ENCODE results near the gene RGMA. TPM values are rescaled to one million over a fixed set of nuclear protein-coding genes. Genes with fewer than 3 reads are reported as not detected.

The RGMA gene
- total RNA-seq, 2 experiments from 2014 or later: 0.47 to 0.69 TPM

DNA sequence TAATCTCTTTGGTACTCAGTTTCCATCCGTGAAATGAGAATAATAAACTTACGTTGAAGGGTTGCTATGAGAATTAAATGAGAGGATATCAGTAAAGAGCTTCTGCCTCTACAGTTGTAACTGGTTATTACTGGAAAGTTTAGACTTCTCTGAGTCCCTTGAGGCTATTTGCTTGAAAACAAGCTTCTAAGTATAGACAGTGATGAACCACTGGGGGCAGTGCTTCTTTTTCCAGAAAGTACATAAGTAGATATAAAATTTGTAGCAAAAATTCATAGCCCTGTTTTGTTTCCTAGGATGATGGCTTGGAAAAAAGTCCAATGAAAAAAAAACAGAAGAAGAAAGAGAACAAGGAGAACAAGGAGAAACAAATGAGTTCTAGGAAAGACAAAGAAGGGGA lies 87.1 kb downstream of the RGMA start:
- Mint-ChIP-seq H3K4me1 (ENCODE audit: low read depth) (peaks cover 9% of the 10 kb centered on the region), H3K36me3 (ENCODE audit: low read depth) (peaks cover 59% of the 10 kb centered on the region), H3K4me3 (no peak overlapping the region), H3K27ac (peak overlapping the region; percentile 76), H3K27me3 (ENCODE audit: low read depth) (no peaks in the 10 kb centered on the region), H3K9me3 (no peaks in the 10 kb centered on the region)
- no peak for DNase-seq
- intact Hi-C loops (cut with micrococcal nuclease): no loop called here
- CTCF ChIA-PET: interaction anchor here (0.8 to 1.5 kb wide), 2 partner anchors 16 to 17 kb away, joined by 3 to 6 read pairs; no protein-coding TSS in a partner anchor

DNA sequence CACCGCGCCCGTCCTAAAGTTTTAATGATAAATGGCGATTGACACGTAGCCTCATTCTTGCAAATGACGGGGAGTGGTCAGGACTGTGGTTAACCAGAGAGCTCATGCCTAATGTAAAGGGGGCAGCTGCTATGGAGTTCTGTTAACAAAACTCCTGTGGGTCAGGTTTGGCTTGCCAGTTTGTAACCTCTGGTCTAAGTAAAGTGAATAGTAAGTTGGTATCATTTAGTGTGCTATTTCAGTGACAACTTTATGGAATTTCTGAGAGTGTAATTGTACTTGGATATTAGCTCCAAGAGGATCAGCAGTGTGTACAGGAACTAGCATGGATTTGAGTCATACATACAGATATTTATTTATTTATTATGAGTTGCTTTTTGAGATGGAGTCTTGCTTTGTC lies 87.9 kb downstream of the RGMA start:
- CTCF ChIA-PET: interaction anchor here (1.5 kb wide), 1 partner anchor 17 kb away, joined by 6 read pairs; no protein-coding TSS in a partner anchor
- Mint-ChIP-seq H3K4me3 (no peak overlapping the region), H3K4me1 (ENCODE audit: low read depth) (peaks cover 9% of the 10 kb centered on the region), H3K27me3 (ENCODE audit: low read depth) (no peaks in the 10 kb centered on the region), H3K9me3 (no peaks in the 10 kb centered on the region), H3K36me3 (ENCODE audit: low read depth) (peaks cover 64% of the 10 kb centered on the region), H3K27ac (peak overlapping the region; percentile 24)
- intact Hi-C loops (cut with micrococcal nuclease): no loop called here
- DNase-seq: no peak

GRCh38 chr15:92997821-92998220 lies 91.2 kb downstream of the RGMA start:
- H3K27ac Mint-ChIP-seq: peak overlapping the region; percentile 59
- intact Hi-C loops (cut with micrococcal nuclease): no loop called here
- H3K4me1 Mint-ChIP-seq (ENCODE audit: low read depth): peaks cover 13% of the 10 kb centered on the region
- no peaks in the 10 kb centered on the region for H3K27me3 Mint-ChIP-seq (ENCODE audit: low read depth)
- H3K36me3 Mint-ChIP-seq (ENCODE audit: low read depth): peaks cover 68% of the 10 kb centered on the region
- H3K9me3 Mint-ChIP-seq: no peaks in the 10 kb centered on the region
- DNase-seq: no peak
- no peak overlapping the region for H3K4me3 Mint-ChIP-seq
- CTCF ChIA-PET: interaction anchor here (0.6 to 1.0 kb wide), 4 partner anchors 8 to 85 kb away, joined by 3 to 4 read pairs (median 4); no protein-coding TSS in a partner anchor

DNA sequence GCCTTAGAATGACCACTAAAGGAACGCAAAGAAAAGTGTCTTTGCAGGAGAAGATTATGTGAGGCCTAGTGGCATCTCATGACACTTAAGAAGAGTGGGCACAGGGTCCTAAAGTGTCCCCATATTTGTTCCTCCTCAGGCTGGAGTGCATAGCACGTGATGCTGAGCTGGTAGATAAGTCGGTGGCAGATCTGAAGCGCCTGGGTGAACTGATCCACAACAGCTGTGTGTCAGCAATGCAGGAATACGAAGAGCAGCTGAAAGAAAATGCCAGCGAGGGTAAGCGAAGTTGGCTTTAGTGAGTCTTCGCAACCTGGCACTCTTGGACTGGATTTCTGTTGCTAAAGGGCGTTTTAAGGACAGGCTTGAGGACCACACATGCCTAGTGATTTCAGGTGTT lies 96.3 kb downstream of the RGMA start:
- Mint-ChIP-seq H3K9me3 (no peaks in the 10 kb centered on the region), H3K36me3 (ENCODE audit: low read depth) (peaks cover 59% of the 10 kb centered on the region), H3K27ac (peak overlapping the region; percentile 28), H3K4me3 (no peak overlapping the region), H3K27me3 (ENCODE audit: low read depth) (no peaks in the 10 kb centered on the region), H3K4me1 (ENCODE audit: low read depth) (peaks cover 12% of the 10 kb centered on the region)
- DNase-seq: no peak
- CTCF ChIA-PET: no interaction called here
- intact Hi-C loops (cut with micrococcal nuclease): no loop called here

GRCh38 chr15:92990031-92990430 lies 99.0 kb downstream of the RGMA start:
- H3K9me3 Mint-ChIP-seq: no peaks in the 10 kb centered on the region
- intact Hi-C loops (cut with micrococcal nuclease): no loop called here
- H3K4me3 Mint-ChIP-seq: no peak overlapping the region
- CTCF ChIA-PET: interaction anchor here (1.2 to 1.4 kb wide), 2 partner anchors 8 to 193 kb away, joined by 3 to 4 read pairs; no protein-coding TSS in a partner anchor
- peaks cover 9% of the 10 kb centered on the region for H3K4me1 Mint-ChIP-seq (ENCODE audit: low read depth)
- H3K27ac Mint-ChIP-seq: peak overlapping the region; percentile 50
- H3K27me3 Mint-ChIP-seq (ENCODE audit: low read depth): no peaks in the 10 kb centered on the region
- H3K36me3 Mint-ChIP-seq (ENCODE audit: low read depth): peaks cover 46% of the 10 kb centered on the region
- DNase-seq: no peak

DNA sequence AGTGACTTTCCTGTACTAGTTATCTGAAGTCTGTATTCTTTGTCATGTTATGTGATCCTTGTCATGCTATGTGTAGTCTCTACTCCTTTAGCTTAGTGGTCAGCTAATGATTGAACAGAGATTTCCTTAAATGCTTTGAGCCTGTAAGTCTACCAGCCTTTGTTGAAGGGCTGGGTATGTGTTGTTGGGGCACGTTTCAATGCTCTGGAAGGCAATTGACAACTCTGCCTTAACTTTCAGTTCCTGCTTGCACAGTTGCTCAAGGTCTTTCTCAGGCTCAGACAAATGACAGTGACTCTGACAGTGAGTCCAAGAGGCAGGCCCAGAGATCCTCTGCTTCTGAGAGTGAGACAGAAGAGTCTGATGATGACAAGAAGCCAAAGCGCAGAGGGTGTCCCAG lies 99.5 kb downstream of the RGMA start:
- H3K4me1 Mint-ChIP-seq (ENCODE audit: low read depth): peaks cover 7% of the 10 kb centered on the region
- no peaks in the 10 kb centered on the region for H3K9me3 Mint-ChIP-seq
- H3K27me3 Mint-ChIP-seq (ENCODE audit: low read depth): no peaks in the 10 kb centered on the region
- CTCF ChIA-PET: interaction anchor here (1.0 to 1.4 kb wide), 3 partner anchors 8 to 192 kb away, joined by 3 to 4 read pairs (median 3); no protein-coding TSS in a partner anchor
- no peak for DNase-seq
- intact Hi-C loops (cut with micrococcal nuclease): no loop called here
- H3K4me3 Mint-ChIP-seq: no peak overlapping the region
- peak overlapping the region; percentile 50 for H3K27ac Mint-ChIP-seq
- peaks cover 42% of the 10 kb centered on the region for H3K36me3 Mint-ChIP-seq (ENCODE audit: low read depth)

Other genes with a start within 250 kb of the RGMA start
- gene CHD2, start 188.9 kb downstream of the RGMA start, total RNA-seq: 100 to 1,000 TPM; 164 to 185 TPM

Data from activated naive CD4-positive, alpha-beta T cell treated with anti-CD3 and anti-CD28 coated beads for 36 hours (primary cell).